HL-60 (cell line): ENCODE results near the gene NFAT5.

Experiments used
- TF ChIP-seq, protein P1 (sequence below): IDR thresholded peaks from one replicate; pipeline ENCODE4 v1.5.1; 2011; ENCODE audit warnings: low read length, control low read depth, inconsistent platforms; ENCODE audit not compliant: insufficient read depth
- TF ChIP-seq, protein P2 (sequence below): IDR thresholded peaks from 2 replicates; pipeline ENCODE4 v1.6.1; 2012; ENCODE audit warnings: low read depth; ENCODE audit not compliant: insufficient replicate concordance

DNA sequence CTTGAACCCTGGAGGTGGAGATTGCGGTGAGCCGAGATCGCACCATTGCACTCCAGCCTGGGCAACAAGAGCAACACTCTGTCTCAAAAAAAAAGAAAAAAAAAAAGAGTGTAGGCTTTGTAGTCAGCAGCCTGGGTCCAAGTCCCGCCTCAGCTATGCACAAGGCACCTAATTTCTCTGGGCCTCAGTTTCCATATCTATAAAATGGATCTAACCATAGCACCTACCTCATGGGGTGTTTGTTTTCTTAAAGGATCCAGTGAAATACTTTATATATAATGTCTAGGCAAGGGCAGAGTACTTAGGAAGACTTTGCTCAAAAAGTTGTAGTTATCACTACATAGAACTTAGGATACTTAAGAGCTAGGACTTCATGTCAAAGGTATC, 45.4 kb upstream of the NFAT5 start:
- TF ChIP-seq, protein P1, sequence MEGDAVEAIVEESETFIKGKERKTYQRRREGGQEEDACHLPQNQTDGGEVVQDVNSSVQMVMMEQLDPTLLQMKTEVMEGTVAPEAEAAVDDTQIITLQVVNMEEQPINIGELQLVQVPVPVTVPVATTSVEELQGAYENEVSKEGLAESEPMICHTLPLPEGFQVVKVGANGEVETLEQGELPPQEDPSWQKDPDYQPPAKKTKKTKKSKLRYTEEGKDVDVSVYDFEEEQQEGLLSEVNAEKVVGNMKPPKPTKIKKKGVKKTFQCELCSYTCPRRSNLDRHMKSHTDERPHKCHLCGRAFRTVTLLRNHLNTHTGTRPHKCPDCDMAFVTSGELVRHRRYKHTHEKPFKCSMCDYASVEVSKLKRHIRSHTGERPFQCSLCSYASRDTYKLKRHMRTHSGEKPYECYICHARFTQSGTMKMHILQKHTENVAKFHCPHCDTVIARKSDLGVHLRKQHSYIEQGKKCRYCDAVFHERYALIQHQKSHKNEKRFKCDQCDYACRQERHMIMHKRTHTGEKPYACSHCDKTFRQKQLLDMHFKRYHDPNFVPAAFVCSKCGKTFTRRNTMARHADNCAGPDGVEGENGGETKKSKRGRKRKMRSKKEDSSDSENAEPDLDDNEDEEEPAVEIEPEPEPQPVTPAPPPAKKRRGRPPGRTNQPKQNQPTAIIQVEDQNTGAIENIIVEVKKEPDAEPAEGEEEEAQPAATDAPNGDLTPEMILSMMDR: no peak
- TF ChIP-seq, protein P2, sequence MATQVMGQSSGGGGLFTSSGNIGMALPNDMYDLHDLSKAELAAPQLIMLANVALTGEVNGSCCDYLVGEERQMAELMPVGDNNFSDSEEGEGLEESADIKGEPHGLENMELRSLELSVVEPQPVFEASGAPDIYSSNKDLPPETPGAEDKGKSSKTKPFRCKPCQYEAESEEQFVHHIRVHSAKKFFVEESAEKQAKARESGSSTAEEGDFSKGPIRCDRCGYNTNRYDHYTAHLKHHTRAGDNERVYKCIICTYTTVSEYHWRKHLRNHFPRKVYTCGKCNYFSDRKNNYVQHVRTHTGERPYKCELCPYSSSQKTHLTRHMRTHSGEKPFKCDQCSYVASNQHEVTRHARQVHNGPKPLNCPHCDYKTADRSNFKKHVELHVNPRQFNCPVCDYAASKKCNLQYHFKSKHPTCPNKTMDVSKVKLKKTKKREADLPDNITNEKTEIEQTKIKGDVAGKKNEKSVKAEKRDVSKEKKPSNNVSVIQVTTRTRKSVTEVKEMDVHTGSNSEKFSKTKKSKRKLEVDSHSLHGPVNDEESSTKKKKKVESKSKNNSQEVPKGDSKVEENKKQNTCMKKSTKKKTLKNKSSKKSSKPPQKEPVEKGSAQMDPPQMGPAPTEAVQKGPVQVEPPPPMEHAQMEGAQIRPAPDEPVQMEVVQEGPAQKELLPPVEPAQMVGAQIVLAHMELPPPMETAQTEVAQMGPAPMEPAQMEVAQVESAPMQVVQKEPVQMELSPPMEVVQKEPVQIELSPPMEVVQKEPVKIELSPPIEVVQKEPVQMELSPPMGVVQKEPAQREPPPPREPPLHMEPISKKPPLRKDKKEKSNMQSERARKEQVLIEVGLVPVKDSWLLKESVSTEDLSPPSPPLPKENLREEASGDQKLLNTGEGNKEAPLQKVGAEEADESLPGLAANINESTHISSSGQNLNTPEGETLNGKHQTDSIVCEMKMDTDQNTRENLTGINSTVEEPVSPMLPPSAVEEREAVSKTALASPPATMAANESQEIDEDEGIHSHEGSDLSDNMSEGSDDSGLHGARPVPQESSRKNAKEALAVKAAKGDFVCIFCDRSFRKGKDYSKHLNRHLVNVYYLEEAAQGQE: no peak
